Sciatic nerve (tissue), 2 donors: ENCODE results near the gene MTPN. TPM values are rescaled to one million over a fixed set of nuclear protein-coding genes. Genes with fewer than 3 reads are reported as not detected.

ENCODE experiments used
- ATAC-seq: fragments of 200-7000 bp; cut with Tn5 transposase; one replicate; pipeline ENCODE4 v1.9.1; 2020; ENCODE audit warnings: mild to moderate bottlenecking, moderate library complexity
- DNase-seq: peaks from one replicate; pipeline ENCODE4 v3.0.0-alpha.2; 2020; ENCODE audit warnings: low spot score
- intact Hi-C: fragments of 100-400 bp; cut with DNase I; formaldehyde crosslinking; loops from one replicate; pipeline ENCODE4 v1.14.2; 2022
- total RNA-seq: library from RNA; stranded (reverse); fragmentation: NEBNext Ultra II Directional; extraction: Animal tissue kit (Norgen Biotek cat#: 25700); gene quantifications from one replicate; pipeline ENCODE4 v1.2.1, GENCODE V29; 2021
- donor health status: DM: no; HTN: no; CAD: no.
- donor health status: DM: no; HTN: no; CAD: no.

Gene MTPN
- total RNA-seq, 1 donor from 2014 or later = 114 TPM

DNA sequence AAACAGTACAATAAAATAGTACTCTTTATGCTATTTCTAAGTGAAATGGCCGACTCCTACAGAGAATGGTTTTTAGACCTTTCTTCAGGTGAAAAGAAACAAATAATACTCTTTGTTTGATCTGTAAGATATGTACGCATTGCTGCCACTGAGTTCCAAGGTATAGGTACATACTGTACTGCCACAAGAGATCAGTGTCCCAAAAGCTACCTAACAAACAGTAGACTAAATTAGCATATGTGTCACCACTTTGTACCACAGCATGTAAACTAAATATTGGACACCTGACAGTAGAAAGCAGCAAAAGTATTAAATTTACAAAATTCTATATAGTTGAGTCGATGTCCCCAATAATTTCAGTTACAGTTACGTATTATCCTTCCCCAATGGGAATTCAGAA lies 14.4 kb downstream of the MTPN start:
- intact Hi-C loops = no loop called here
- ATAC-seq (no peak), DNase-seq (no peak)

GRCh38 chr7:135960709-135961451 lies 16.3 kb downstream of the MTPN start:
- ATAC-seq (no peak), DNase-seq (no peak)
- intact Hi-C loops = no loop called here

GRCh38 chr7:135959646-135960363 lies 17.4 kb downstream of the MTPN start:
- intact Hi-C loops = no loop called here
- DNase-seq (no peak), ATAC-seq (no peak)

DNA sequence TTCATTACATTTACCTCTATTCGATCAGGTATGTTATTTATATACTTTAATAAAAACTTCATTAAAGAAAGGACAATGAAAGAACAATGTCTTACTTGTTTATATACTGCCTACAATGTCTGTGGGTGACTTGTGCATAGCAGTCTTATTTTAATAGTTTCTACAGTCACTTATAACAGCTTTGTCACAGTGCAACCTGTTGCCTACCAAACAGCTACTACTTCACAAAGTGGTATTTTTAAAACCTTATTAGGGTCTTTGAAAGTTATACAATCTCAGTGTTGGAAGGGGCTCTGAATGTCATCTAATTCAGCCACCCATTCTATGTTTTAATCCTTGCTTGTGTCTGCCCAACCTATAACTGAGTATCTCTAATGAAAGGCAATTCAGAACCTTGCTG lies 19.0 kb downstream of the MTPN start:
- ATAC-seq (no peak), DNase-seq (no peak)
- intact Hi-C loops = no loop called here

GRCh38 chr7:135957627-135958026 lies 19.5 kb downstream of the MTPN start:
- intact Hi-C loops = no loop called here
- DNase-seq = no peak
- ATAC-seq = no peak

GRCh38 chr7:135956393-135956792 lies 20.8 kb downstream of the MTPN start:
- intact Hi-C loops = no loop called here
- ATAC-seq = no peak
- DNase-seq = no peak

GRCh38 chr7:135950972-135951371 lies 26.2 kb downstream of the MTPN start:
- no peak for ATAC-seq
- intact Hi-C loops = no loop called here

DNA sequence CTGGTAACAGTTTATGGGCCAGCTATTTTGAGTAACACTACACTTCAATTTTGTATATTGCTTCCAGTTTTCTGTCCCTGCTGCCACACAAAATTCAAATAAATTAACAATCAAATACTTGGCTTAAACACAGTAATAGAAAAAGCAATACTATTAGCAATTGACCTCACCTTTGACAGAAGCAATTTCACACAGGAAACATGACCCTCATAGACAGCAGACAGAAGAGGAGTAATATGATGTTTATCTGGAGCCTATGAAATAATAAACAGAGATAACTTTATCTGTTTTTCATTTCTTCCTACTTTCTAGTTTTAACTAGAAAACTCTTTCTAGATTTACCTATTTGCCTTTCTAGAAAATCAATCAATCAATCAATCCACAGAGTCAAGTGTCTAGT lies 26.7 kb downstream of the MTPN start:
- DNase-seq (no peak), ATAC-seq (no peak)
- intact Hi-C loops = no loop called here

More at GRCh38 chr7:135950972-135951371, 26.2 kb downstream of the MTPN start:
- no peak for DNase-seq

DNA sequence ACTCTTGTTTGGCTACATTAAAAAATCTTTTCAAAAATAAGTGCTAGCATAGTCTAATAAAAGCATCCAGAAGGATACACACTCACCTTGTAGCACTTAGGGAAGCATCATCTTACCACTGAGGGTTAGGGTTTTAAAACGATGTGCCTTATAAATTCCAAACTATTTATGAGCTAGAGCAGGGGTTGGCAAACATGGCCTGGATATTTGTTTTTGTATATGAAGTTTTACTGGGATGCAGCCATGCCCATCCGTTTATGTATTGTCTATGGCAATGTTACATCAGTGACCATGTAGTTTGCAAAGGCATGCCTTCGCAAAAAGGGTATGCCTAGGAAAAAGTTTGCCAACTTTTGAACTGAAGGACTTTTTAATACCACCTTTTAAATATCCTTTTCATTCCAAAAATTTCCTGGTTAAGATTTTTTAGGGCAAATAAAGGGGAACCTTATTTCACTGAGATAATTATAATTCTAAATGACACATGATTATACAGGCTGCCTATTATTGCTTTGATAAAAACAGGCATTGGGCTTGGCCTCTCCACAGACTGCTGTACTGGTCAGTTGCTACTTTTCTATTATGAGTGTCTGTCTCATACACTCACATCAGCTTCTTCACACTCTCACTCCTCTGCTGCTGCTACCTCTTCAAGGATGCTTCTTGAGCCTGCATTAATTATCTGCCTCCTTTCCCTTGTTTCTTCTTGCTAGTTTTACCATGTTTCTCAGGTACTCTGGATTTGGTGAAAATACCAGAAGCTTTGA lies 30.7 kb downstream of the MTPN start:
- ATAC-seq (no peak), DNase-seq (no peak)
- intact Hi-C loops = no loop called here

DNA sequence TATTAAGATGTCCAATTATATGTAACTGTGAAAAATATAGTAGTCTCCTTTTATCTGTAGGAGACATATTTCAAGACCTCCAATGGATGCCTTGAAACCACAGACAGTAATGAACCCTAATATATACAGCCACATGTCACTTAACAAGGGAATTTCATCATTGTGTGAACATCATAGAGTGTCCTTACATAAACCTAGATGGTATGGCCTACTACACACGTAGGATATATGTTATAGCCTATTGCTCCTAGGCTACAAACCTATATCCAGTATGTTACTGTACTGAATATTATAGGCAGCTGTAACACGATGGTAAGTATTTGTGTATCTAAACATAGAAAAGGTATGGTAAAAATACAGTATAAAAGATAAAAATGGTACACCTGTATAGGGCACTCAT lies 32.4 kb downstream of the MTPN start:
- no peak for ATAC-seq
- intact Hi-C loops = loop anchor here (5.0 kb wide), 1 partner anchor 717 kb away; no protein-coding TSS in a partner anchor
- DNase-seq = no peak

- intact Hi-C loops = loop anchor here (5.0 kb wide), 1 partner anchor 716 kb away; no protein-coding TSS in a partner anchor
- ATAC-seq (no peak), DNase-seq (no peak)
Observed at GRCh38 chr7:135943134-135943879, 33.9 kb downstream of the MTPN start.

DNA sequence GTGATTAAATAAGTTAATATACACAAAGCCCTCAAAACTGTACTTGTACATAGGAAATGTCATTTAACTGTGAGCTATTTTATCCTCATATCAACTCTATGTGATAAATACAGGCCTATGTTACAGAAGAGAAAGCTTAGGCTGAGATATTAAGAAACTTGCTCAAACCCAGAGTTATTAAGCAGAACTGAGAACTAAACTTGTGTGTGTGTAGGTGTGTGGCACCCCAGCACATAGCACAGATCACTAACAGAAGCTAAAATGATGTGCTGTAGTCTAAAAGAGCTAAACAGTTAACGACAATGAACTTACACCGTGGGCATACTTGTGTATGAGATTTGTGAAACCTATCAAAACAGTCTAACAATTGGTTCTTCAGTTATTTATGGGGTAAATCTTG lies 34.5 kb downstream of the MTPN start:
- ATAC-seq (no peak), DNase-seq (no peak)
- intact Hi-C loops = loop anchor here (5.0 kb wide), 1 partner anchor 715 kb away; no protein-coding TSS in a partner anchor

GRCh38 chr7:135940077-135941075 lies 36.8 kb downstream of the MTPN start:
- DNase-seq (no peak), ATAC-seq (no peak)
- intact Hi-C loops = loop anchor here (5.0 kb wide), 1 partner anchor 713 kb away; no protein-coding TSS in a partner anchor

DNA sequence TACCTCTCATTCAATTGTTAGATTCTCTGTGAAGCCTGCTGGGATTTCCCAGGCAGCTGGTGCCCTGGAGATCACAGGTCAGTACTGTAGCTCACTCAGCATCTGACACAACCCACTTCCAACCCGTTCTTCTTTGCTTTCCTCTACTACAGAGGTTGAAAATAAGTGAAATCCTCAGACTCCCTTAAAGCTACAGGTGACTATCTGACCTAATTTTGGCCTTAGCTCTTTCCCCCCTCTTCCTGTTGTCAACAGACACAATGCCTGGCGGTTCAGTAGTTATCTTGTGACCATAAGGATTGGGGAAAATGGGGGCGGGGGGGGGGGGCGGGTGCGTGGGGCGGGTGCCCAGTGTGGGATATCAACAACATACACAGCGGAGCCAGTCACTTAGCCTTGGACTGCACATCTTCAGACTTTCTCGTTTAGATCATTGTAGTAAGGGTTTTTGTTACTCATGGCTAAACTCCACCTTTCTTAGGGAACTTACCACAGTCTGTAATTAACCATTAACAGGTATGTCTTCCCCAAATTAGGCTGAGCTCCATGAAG lies 37.8 kb downstream of the MTPN start:
- DNase-seq (no peak), ATAC-seq (no peak)
- intact Hi-C loops = no loop called here

GRCh38 chr7:135938563-135938962 lies 38.6 kb downstream of the MTPN start:
- DNase-seq (no peak), ATAC-seq (no peak)
- intact Hi-C loops = no loop called here

- DNase-seq (no peak), ATAC-seq (no peak)
- intact Hi-C loops = no loop called here
Observed at GRCh38 chr7:135938086-135938485, 39.1 kb downstream of the MTPN start.

GRCh38 chr7:135936497-135937217 lies 40.5 kb downstream of the MTPN start:
- ATAC-seq = no peak
- DNase-seq = no peak
- intact Hi-C loops = no loop called here
